H1 (cell line): ENCODE results near the gene GSTO2. TPM values are rescaled to one million over a fixed set of nuclear protein-coding genes. Genes with fewer than 3 reads are reported as not detected.

Source experiments
- JUND ChIP-seq: IDR thresholded peaks from 2 replicates; pipeline ENCODE4 v1.6.1; 2011; ENCODE audit warnings: mild to moderate bottlenecking, improper control_type of control experiment, low read length
- RNF2 ChIP-seq: fragments of 200-900, 300-1000 bp; sonication (generic); IDR thresholded peaks from 2 replicates; pipeline ENCODE4 v1.7.1; 2016; ENCODE audit warnings: borderline replicate concordance, low read depth, mild to moderate bottlenecking, antibody characterized with exemption, low read length; ENCODE audit not compliant: poor library complexity, severe bottlenecking; ENCODE audit errors: missing control alignments
- polyA plus RNA-seq, 7 experiments: library from polyadenylated mRNA; depleted of rRNA in 3 of 7; stranded (reverse) in 5 of 7; unstranded in 2 of 7; fragments of >200 nt in 5 of 7; fragments of 200-250 nt in 2 of 7; gene quantifications; 1 replicate in 5 of 7; 2 replicates in 1 of 7; 4 replicates in 1 of 7; pipeline versions ENCODE4 v1.2.1 to v1.2.3, GENCODE V29; 2011 to 2013; ENCODE audit warnings: missing spikeins in 2 of 7, mixed read lengths in 2 of 7
- total RNA-seq: library from RNA; stranded (reverse); fragmentation: NEBNext Ultra II Directional; extraction: Animal tissue kit (Norgen Biotek cat#: 25700); gene quantifications from 2 replicates; pipeline ENCODE4 v1.2.1, GENCODE V29; 2021

Gene GSTO2
- total and polyA plus RNA-seq, 2 of the 8 experiments (the other 6 are each of a cell fraction or from before 2014, with no cell fraction given) = 13.1 to 41.7 TPM

DNA sequence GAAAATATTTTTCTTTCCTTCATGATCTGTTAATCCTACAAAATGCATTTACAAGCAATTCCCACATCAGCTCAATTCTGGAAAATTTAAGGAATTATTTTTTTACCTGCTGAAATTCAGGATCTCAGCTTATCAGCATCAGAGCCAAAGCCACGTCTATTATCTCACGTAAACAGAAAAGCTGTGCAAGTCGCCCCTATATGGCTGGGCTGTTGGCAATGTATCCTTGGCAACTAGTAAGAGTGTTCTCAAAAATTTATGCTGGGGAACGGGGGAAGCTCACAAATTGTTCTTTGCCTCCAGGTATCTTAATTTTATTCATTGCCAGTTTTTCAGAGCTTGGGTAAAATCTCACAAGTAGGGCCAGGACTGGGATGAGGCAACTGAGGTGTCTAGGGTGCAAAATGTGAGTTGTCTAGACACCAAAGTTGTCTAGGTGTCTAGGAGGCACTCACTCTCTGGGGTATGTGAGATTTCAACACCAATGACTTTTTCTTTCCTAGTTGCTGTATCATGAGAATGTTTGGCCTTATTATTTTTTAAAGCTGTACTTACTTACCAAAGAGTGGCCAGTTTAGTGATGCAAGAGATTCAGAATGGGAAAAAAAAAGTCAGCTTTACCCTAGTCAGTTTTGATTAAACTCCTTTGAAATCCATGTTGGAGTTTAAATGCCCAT is 5.1 kb downstream of the GSTO2 start (continued):
- TF ChIP-seq JUND = no peak
- no peak for TF ChIP-seq RNF2
